IPS-11a (cell line): Measurements from ENCODE around the gene TMEM141.
"Not testable (repeated sequence)": the region's sequence is repeated elsewhere in the genome, so short reads cannot be mapped to it uniquely, and the experiment has no call there.

Source experiments
- H3K4me3 ChIP-seq: one replicate; pipeline ENCODE4 v1.5.1; 2013; ENCODE audit warnings: low read depth, low read length, control low read depth

The TMEM141 gene

DNA sequence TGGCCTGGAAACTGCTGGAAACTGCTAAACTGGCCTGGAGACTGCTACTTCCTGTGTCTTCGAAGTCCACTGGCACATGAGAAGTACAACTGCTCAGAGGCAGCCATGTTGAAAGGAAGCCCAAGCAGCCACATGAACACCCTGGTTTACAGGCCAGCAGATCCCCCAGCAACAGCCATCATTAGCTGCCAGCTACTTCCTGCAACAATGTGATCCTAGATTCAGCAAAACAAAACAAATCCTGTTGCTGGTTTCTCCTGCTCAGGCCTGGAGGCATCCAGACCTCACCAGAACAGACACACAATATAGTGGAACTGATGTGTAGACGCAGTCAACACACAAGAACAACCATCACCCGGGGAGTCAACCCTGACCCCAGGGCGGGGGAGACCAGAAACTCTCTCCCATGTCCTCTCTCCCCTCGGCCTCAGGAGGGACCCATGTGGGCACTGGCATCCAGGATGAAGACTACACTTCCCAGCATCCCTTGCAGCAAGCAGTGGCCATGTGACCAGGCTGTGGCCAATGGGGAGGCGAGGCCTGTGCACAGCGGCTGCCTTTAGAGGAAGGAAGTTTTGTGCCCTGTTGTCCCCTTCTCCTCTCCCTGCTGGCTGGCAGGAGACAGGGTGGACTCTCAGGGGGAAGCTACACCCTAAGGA, 17.6 kb upstream of the TMEM141 start:
- no peak overlapping the region for H3K4me3 ChIP-seq

DNA sequence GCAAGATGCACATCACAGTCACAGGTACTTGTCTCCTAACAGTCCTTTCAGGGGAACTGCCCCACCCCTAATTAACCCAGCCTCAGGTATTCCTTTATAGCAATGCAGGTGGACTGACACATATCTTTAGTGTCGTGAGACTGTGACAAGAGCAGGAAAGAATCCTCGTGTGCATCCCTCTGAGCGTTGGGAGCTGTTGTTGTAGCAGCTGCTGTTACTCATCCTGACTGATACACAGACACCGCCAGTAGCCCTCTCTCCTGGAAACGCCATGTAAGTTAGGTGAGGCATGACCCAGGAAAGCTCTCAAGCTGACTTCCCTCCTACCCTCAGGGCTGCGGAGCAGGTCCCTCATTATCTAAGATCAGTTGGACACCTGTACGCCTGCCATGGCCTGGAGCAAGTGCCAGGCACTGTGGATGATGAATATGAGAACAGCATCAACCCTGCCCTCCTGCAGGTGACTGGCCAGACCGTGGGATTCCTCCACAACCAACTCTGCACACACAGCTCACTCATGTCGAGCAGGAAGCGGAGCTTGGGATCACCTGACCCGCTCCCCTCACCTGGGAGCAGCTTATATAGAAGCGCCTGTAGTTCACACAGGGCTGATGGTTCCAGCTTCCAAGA, 16.6 kb upstream of the TMEM141 start:
- no peak overlapping the region for H3K4me3 ChIP-seq

- no peak overlapping the region for H3K4me3 ChIP-seq
Measured at GRCh38 chr9:136775191-136775590, 16.0 kb upstream of the TMEM141 start.

DNA sequence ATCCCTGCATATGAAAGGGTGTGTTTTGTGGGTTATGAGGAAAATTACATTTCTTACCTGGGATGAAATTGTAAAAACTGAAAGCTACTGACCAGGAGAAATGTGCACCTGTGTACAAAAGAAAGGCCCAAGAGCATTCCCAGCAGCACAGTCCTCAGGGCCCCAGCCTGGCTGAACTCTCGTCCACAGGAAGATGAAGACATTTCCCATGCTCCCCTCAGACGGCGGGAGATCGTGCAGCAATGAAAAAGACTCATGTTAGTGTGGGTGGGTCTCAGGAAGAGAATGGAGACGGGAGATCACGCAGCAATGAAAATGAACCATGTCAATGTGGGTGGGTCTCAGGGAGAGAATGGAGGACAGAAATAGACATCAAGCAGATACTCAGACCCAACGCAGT, 14.2 kb upstream of the TMEM141 start:
- no peak overlapping the region for H3K4me3 ChIP-seq

GRCh38 chr9:136777359-136777758, 13.8 kb upstream of the TMEM141 start:
- H3K4me3 ChIP-seq: no peak overlapping the region

DNA sequence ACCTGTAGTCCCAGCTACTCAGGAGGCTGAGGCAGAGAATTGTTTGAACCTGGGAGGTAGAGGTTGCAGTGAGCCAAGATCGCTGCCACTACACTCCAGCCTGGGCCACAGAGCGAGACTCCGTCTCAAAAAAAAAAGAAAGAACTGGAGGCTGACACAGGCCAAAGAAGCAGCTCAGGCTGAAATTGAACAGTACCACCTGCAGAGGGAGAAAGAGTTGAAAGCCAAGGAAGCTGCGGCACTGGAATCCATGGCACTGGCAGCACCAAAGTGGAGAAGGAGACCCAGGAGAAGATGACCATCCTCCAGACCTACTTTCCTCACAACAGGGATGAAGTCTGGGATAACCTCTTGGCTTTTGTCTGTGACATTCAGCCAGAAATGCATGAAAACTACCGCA, 11.3 kb upstream of the TMEM141 start:
- no peak overlapping the region for H3K4me3 ChIP-seq

DNA sequence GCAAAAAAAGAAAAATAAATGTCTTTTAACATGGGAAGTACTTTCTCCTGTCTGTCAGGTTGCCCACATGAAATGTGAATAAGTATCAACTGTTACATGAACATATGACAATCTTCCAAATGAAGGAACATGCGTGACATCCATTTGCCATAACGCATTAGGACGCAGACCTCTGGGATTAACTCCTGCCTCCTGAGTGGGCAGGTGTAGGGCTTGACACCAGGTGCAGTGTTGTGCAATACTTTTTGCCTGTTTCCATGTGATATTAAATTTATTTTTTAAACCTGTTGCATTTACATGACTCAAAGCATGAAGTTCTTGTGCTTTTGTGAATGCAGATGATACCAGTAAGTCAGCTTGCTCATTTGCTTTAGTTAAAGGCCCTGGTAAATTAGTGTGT, 8.7 kb upstream of the TMEM141 start:
- no peak overlapping the region for H3K4me3 ChIP-seq

GRCh38 chr9:136784249-136784996, 6.7 kb upstream of the TMEM141 start:
- H3K4me3 ChIP-seq: no peak overlapping the region

- no peak overlapping the region for H3K4me3 ChIP-seq
Measured at GRCh38 chr9:136784997-136785361, 6.2 kb upstream of the TMEM141 start.

DNA sequence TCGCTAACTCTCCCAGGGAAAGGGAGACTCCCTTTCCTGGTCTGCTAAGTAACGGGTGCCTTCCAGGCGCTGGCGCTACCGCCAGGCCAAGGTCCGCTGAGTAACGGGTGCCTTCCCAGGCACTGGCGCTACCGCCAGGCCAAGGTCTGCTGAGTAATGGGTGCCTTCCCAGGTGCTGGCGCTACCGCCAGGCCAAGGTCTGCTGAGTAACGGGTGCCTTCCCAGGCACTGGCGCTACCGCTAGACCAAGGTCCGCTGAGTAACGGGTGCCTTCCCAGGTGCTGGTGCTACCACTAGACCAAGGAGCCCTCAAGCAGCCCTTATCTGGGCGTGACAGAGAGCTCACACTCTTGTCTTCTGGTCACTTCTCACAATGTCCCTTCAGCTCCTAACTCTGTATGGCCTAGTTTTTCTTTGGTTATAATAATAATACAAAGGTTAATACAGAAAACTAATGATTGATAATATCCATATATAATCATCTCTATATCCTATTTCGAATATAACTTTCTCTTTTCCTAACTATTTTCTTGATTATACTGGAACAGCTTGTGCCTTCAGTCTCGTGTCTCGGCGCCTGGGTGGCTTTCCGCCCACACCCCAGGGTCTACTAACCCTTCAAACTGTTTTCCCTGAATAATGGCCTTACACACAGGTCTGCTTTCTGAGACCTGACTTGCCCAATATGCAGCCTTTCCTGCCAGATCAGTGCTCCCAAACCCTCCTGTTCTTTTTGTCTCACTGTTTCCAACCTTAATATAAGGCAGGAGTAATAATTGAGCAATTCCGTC, 5.4 kb upstream of the TMEM141 start:
- not testable (repeated sequence) for H3K4me3 ChIP-seq

- H3K4me3 ChIP-seq: no peak overlapping the region
Measured at GRCh38 chr9:136786451-136786850, 4.7 kb upstream of the TMEM141 start.

DNA sequence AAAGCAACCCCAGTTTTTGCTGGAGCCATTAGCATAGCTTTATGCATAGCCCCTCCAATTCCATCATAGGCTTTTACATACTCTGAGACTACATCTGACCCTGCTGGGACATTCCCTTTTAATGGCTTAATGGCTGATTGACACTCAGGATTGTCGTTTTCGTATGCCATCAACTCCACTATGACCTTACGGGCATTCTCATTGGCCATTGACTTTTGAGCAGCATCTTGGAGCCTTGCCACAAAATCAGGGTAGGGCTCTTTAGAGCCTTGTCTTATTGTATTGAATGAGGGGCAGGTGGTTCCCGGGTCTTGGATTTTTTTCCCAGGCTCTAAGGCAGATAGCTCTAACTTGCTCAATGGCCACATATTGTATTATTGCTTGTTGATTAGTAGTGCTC, 4.2 kb upstream of the TMEM141 start:
- not testable (repeated sequence) for H3K4me3 ChIP-seq

DNA sequence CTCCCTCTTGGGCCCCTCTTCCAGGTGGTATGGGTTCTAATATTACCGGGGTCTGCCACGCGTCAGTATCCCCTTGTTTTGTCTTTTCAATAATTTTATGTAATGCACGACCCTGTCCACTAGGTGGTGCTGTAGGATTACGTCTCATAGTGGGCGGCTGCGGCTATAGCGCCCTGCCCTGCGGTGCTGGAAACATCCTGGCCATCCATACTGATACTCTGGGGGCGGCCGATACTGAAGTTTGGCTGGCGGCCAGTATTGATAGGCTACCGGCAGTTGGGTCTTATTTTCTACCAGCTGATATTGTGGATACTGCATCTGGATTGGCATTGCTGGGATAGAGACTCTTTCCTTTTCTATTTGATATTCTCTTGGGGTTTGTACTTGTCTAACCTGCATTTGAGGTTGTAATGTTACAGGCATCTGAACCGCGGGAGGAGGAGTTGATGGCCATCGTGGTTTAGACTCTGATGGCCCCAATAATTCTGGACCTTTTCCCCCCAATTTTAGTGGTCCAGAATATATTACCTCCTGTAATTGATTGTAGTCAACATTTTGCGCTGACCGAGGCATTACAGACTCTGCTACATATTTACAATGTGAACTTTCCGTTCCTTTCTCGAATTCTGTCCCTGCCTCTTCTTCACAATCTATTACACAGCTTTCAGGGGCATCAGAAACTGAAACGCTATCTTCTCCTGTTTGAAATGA, 3.3 kb upstream of the TMEM141 start:
- no peak overlapping the region for H3K4me3 ChIP-seq

GRCh38 chr9:136788644-136789522, 2.3 kb upstream of the TMEM141 start:
- H3K4me3 ChIP-seq: not testable (repeated sequence)

DNA sequence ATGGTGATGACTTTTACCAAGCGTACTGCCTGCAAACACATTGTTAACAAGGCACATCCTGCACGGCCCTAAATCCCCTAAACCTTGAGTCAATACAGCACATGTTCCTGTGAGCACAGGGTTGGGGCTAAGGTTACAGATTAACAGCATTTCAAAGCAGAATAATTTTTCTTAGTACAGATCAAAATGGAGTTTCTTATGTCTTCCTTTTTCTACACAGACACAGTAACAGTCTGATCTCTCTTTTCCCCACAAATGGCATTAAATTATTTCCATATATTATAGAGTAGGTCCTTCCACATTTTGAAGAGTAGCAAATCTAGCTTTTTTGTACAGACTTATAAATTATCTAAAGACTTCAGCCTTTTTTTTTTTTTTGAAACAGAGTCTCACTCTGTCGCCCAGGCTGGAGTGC, 1.6 kb upstream of the TMEM141 start:
- no peak overlapping the region for H3K4me3 ChIP-seq

- H3K4me3 ChIP-seq: peak overlapping the region; percentile 69
Measured at GRCh38 chr9:136791516-136792276, 552 bp downstream of the TMEM141 start.

DNA sequence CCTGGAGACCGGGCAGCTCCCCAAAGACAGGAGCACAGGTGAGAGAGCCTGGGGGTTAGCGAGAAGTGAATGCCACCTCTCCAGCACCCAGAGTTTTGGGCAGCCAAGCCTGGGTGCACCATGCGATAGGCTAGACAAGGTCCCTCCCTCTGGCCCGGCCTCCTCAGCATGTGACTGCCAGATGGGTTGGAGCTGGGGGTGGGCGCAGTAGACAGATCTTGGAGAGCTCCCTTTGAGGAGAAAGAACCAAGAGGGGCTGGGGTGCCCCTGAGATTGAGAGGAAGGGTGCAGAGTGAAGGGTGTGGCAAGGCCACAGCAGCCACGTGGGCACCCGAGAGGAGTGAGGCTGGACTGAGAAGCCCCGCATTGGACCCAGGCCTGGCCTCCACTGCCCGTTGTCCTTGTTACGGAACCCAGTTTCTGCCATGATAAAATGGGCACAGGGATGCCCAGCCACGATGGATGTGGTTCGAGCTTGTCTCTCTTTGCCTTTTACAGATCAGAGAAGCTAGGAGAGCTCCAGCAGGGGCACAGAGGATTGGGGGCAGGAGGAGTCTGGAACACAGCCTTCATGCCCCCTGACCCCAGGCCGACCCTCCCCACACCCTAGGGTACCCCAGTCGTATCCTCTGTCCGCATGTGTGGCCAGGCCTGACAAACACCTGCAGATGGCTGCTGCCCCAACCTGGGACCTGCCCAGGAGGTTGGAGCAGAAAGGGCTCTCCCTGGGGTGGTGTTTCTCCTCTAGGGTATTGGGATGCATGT, 1.4 kb downstream of the TMEM141 start:
- no peak overlapping the region for H3K4me3 ChIP-seq
